NCI-H345 treated with DMSO at 0.1 percent for 48 hours (cell line): ENCODE measurements around the gene LENG8.
A peak's percentile ranks its signal among the peaks of the same experiment; 100 is the strongest.

Source experiments
- DNase-seq: peaks from one replicate; lab custom pipeline; 2025; ENCODE audit not compliant: unreplicated experiment; lab: John Stamatoyannopoulos, UW

The LENG8 gene

DNA sequence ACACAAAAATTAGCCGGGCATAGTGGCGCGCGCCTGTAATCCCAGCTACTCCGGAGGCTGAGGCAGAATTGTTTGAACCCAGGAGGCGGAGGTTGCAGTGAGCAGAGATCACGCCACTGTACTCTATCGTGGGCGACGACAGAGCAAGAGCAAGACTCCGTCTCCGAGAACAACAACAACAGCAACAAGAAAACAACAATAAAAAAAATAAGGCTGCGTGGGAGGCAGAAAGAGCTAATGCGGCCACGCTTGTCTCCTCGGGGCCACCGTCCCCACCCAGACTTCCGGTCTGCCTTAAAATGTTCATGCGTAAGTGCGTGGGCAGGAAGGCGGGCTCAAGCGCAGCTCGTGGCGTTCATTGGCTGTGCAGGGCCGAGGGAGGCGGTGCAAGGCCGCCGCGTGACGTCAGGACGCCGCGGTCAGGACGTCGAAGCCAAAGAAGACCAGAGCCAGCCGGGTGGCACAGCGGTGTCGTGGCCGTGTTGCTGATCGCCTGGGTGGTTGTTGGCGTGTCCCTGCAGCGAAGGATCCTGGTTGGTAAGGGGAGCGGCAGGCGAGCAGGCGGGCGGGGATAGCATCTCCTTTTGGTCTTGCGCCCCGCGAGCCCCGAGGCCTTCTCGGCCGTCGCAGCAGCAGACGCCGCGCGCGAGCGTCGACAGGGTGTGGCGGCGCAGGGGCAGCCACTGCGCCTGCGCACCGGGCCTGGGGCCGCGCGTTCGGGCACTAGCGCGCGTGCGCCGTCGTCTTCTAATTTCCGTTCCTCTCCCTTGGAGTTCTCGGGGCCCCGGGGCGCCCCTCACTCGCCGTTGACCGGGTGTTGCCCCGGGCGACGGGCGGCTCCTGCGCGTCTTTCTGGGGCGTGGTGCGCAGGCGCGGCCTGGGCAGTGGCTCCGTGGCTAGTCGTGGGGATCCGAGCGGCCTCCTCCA lies at the start of gene LENG8:
TSS of gene LENG8 (plus strand) at position 426 of the 927 bp plus-strand sequence. CDS start 2,146 bp downstream, outside the sequence.
- DNase-seq, result peak; percentile 77

DNA sequence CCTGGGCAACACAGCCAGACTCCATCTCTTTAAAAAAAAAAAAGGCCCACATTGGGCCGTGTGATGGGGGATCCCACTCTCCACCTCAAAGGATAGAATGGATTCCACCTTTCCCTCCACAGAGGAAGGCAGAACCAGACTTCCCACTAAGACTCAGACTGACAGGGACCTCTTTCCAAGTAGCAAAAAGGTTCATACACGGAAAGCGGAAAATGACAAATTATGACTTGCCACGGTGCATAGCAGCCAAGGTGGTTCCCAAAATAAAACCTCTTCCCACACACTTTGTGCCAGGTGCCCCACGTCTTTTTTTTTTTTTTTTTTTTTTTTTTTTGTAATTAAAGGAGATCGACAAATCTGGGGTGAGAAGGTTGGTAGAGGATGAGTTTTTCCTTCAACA lies 48.1 kb upstream of the LENG8 start:
- no peak for DNase-seq

DNA sequence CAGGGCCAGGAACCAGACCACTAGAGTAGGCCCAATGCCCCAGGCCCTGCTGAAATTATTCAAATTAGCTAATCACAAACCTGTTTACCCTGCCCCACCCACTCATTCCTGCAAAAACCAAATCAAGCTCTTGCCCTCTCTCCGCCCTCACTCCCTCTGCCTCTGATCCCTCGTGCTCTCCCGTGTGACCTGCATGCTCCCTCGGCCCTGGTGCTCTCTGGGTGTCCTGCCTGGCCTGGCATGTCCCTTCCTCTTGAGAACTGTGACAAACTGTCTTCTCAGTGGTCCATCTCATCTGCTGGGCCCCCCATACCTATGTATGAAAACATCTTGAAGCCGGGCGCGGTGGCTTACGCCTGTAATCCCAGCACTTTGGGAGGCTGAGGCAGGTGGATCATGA lies 45.9 kb upstream of the LENG8 start:
- DNase-seq, result no peak

DNA sequence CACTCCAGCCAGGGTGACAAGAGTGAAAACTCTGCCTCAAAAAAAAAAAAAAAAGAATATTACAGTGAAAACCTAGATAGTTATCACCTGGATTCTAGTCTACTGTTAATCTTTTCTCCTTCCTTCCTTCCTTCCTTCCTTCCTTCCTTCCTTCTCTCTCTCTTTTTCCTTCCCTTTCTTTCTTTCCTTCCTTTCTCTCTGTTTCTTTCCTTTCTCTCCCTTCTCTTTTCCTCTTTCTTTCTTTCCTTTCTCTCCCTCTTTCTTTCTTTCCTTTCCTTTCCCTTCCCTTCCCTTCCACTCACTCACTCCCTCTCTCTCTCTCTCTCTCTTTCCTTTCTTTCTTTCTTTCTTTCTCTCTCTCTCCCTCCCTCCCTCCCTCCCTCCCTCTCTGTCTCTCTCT lies 43.4 kb upstream of the LENG8 start:
- DNase-seq, result no peak

DNA sequence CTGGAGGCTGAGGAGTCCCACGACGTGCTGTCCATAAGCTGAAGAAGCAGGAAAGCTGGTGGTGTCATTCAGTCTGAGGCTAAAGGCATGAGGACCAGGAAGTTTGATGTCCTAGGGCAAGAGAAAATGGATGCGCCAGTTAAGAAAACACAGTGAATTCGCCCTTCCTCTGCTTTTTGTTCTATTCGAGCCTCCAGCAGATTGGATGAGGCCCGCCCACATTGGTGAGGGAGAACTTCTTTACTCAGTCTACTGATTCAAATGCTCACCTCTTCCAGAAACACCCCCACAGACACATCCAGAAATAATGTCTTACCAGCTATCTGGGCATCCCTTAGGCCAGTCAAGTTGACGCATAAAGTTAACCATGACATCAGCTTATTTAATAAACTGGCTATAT lies 41.2 kb upstream of the LENG8 start:
- no peak for DNase-seq

DNA sequence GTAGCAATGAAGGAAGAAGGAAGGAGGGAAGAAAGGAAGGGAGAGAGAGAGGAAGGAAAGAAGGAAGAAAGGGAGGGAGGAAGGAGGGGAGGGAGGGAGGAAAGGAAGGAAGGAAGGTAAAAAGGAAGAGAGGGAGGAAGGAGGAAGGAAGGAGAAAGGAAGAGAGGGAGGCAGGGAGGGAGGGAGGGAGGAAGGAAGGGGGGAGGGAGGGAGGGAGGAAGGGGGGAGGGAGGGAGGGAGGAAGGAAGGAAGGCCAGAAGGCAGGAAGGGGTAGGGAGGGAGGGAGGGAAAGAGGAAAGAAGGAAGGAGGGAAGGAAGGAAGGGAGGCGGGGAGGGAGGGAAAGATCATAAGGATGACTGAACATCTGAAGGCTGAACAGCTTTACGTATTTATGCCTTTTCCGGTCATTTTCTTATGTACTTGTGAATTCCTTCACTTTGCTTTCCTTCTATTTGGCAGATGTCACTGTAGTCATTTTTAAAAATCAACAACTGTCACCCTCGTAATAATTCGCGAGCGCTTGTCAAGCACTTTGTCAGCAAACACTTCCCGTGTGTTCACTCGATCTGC lies 40.5 kb upstream of the LENG8 start:
- DNase-seq, result no peak

DNA sequence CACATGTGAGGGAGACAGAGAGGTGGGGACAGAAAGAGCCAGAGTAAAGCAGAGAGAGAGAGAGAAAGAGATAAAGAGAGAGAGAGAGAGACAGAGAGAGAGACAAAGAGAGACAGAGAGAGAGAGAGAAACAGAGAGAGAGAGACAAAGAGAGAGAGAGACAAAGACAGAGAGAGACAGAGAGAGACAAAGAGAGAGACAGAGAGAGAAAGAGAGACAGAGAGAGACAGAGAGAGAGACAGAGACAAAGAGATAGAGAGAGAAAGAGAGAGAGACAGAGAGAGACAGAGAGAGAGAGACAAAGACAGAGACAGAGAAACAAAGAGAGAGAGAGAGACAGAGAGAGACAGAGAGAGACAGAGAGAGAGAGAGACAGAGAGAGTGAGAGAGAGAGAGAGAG lies 38.0 kb upstream of the LENG8 start:
- no peak for DNase-seq

DNA sequence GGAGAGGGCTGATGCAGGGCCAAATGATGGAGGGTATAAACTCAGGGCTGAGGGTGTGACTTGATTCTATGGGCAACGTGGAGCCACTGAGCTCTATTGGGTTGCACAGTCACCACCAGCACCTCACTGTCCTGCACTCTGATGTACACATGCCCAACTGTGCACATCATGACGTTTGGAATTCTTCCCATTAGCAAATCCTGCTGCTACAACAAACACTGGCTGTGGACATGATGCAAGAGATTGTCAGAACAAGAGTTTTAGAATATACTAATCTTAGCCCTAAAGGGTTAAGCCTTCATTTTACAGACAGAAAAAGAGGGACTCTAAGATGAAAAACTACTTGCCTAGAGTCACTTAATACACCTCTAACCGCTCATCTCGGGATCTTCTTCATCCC lies 36.1 kb upstream of the LENG8 start:
- no peak for DNase-seq

DNA sequence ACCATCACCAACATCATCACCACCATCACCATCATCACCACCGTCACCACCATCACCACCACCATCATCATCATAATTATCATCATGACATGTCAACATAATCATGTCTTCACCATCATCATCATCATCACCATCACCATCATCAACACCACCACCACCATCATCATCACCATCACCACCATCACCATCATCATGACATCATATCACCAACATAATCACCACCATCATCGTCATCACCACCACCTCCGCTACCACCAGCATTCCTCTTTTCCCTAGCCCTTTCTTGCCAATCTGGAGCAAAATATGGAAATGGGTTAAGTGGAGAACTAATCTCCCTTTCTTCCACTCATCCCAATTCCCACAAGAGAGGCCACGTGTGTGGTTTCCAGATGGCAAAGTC lies 34.8 kb upstream of the LENG8 start:
- DNase-seq, result no peak

DNA sequence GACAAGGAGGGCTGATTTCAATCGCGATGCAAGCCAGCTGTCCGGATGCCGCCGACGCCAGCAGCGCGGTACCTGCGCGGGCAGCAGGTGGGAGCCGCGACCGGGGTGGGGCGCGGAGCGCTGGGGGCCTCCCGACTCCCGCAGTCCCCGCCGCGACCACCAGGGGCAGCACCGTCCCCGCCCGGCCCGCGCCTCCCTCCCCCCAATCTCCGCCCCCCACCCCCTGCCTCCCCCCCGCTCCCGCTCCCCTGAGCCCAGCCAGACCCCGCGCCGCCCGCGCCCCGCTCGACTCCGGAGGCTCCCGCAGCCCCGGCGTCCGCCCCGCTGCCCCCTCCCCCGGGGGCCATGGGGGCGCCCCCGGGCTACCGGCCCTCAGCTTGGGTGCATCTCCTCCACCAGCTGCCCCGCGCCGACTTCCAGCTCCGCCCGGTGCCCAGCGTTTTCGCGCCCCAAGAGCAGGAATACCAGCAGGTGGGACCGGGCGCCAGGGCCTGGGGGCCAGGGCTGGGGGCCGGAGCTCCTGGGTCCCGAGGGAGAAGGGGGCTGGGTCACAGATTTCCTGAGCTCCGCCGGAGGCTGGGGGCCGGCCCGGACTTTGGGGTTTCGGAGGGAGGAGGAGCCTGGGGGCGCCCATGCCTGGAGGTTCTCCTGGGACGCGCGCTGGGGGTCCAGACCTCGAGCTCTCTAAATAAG lies 33.6 kb upstream of the LENG8 start, which contains the start of gene TTYH1:
TSS of gene TTYH1 (plus strand) at position 257 of the 693 bp plus-strand sequence. CDS start at position 346, 89 bp downstream.
- no peak for DNase-seq

DNA sequence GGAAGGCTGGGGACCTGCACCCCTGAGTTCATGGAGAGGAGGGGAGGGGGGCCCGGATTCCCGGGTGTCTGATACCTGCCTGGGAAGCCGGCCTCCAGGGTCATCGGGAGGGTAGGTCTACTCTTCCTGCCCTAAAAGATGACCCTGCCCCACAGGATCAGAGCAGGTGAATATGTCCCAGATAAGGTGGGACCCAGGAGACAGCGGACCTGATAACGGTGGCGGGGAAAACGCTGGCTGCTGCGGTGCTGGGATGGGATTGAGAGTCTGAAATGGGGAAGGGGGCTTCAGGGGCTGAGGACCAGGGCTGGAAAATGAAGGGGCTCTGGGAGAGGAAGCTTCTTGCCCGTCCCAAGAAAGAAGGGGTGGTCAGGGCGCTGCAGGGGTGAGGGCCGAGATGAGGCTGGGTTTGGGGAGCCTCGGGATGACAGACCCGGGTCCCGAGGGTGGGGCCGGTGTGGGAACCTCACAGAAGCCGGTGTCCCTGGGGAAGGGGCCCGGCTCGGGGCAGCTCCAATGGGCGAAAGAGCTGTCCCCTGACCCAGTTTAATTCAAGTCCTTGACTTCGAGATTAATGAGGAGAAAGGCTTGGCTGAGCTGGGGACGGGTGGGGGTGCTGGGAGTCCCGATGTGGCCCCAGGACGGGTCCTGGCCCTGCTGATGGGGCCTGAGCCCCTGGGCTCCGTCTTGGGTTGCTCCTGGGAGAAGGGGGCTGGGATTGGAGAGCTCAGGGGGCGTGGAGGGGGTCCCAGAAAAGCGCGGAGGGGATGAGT lies 32.9 kb upstream of the LENG8 start:
- DNase-seq, result no peak

DNA sequence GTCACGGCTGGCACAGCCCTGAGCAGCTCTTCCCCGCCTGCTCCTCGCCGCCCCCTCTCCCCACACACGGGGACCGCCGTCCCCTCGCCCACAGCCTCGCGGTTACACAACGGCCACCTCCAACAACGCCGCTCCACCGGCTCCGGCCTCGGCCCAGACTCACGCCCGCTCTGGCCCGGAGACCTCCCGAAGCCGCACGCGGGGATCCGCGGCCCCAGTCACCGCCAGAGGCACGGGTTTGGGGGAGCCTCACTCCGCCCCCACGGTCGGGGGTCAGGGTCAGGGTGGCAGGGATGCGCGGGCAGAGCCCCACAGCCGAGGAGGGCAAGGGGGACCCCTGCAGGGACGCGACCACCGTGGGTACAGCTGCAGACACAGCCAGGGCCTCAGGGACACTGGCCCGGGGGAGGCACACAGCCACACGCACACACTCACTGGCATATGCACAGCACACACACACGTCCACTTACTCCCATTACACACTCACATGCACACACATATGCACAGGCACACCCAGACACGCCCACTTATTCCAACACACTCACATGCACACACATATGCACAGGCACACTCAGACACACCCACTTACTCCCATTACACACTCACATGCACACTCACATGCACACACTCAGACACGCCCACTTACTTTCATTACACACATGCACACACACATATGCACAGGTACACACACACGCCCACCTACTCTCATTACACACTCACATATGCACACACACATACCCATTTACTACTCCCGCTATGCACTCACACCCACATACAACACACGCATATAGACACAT lies 32.1 kb upstream of the LENG8 start:
- DNase-seq, result no peak

DNA sequence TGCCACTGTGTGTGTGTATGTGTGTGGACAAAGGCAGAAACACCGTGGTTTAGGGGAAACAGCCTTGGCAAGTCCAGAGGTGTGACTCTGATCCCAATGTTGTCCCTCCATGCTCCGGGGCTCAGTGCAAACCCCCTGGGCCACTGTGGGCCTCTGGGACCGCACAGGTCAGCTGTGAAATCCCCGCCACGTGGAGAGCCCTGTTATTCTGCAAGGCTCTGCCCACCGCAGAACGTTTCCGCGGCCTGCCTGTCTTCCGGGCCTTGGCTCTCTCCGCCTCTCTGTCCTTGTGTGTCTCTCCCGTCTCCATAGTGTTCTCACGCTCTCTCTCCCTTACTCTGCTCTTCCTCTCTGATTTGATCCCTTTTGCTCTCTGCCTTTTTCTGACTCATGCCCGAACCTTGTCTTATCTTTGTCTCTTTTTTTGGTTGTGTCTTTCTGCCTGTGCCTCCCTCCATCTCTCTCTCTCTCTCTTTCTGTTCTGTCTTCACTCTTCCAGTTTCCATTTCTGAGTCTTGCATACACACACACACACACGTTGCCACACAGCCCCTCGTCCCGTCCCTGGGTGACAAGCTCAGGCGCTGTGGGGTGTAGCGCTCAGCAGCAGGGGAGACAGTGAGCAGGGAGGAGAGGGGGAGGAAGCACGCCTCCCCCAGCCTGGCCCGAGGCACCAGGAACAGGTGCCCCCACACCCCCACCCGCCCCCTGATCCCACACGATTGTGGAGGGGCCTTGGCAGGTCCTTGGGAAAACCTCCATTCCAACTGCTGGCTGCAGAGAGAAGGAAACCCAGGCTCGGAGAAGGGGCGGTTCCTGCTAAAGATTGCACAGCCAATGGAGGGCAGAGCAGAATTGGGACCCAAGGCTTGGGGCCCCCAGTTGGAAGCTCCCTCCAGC lies 30.7 kb upstream of the LENG8 start:
- DNase-seq, result no peak

DNA sequence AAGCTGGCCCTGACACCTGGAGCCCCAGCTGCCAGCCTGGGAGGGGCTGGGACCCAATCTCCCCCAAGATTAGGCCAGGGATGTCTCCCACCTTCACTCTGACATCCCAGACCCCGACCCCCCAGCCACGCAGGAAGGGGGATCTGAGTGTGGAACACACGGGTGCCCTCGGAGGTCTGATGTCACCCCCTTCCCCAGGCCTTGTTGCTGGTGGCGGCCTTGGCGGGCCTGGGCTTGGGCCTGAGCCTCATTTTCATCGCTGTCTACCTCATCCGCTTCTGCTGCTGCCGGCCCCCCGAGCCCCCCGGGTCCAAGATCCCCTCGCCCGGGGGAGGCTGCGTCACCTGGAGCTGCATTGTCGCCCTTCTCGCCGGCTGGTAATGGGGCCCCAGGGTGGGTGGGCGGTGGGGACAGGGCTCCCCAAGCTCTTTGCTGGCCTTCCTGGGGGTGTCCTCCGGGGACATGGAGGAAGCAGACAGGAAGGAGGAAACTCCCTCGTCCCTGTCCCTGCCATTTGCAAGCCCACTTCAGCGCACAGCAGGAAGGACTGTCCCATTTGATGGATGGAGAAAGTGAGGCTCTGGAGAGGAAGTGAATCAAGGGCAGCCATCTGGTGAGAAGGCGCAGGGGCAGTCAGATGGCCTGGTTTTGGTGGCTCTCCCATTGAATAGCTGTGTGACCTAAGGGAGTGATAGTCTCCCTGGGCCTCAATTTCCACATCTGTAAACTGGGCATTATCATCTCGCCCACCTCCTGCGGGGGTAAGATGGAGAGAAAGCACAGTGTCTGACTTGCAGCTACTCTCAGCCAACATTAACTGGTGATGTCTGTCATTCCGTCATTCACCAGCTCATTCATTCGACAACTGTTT lies 29.8 kb upstream of the LENG8 start:
- no peak for DNase-seq

DNA sequence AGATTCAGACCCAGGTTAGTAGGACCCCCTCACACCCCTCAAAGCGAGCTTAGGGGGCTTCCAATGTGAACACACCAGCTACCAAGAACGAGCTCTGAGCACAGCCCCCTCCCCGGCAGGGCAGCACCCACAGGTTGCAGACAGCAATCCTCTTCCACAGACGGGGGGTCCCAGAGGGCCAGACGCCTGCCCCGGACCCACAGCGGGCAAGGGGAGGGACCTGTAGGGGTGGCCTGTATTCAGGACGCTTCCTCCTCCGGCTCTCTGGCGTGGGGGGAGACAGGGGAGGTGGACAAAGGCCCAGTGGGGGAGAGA lies 29.0 kb upstream of the LENG8 start:
- no peak for DNase-seq

DNA sequence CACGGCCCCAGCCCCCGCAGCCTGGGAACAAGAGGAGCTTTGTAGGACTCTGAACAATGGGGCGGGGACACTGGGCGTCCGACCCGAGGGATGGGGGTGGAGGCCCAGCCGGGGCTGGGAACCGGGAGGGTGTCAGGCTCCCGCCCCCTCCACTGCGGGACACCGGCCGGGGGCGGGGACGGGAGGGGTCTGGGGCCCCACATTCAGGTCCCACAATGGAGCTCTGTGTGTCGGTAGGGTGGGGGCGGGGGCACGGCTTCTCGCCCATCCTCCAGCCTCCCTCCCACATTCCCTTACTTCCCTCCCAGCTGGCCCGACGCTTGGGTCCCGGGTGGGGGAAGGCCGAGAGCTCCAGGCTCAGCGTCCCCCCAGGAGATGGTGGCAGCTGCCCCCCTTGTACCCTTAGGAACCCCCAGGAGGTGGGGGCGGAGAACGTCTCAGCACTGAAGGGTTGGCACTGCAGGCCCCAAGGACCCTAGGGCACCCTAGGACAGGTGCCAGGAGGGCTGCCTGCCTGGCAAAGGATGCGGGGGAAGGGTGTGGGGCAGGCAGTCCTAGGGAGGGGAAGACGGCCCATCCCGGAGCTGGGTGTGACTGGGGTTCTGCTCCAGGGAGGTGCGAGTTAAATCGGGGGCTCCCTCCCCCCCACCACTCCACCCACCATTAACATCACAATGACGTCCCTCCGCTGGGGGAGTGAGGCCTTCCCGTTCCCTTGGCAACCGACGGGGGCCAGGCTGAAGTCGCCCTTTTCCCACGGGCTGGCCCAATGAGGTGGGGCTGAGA lies 28.4 kb upstream of the LENG8 start:
- no peak for DNase-seq

DNA sequence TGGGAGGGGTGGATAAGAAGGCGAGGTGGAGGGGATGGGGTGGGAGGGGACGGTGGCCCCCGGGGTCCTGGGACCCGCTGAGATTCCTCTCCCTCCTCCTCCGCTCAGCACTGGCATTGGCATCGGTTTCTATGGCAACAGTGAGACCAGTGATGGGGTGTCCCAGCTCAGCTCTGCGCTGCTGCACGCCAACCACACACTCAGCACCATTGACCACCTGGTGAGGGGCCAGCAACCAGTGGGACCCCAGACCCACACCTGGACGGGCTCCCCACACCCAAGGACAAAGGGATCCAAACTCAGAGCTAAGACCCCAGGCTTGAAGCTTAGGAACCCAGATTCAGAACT lies 27.9 kb upstream of the LENG8 start:
- no peak for DNase-seq

DNA sequence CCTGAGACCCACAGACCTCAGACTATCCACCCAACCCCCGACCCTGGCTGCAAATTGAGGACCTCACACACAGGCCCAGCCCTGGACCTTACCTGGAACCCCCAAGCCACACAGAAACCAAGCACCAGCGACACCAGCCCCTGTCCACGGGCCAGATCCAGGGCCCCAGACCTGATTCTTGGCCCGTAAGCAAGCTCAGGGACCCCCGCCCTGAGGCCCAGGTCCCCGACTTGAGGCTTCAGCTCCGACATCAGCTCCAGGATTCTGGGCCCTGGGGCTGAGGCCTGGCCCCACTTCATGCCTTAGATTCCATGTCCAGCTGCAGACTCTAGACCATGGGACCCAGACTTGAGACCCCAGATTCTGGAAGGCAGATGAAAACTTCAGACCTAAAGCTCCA lies 27.5 kb upstream of the LENG8 start:
- DNase-seq, result no peak
